Naive B cell (primary cell): Measurements from ENCODE around the gene SEC61B. TPM values are rescaled to one million over a fixed set of nuclear protein-coding genes. Genes with fewer than 3 reads are reported as not detected.

Experiments used
- ATAC-seq, 2 donors: fragments of 150-1000 bp; cut with Tn5 transposase; 2 replicates each; pipeline ENCODE4 v1.10.0; 2021; ENCODE audit warnings: low read depth in 2 of 2, mild to moderate bottlenecking in 2 of 2, moderate library complexity in 2 of 2
- DNase-seq: peaks from one replicate; pipeline ENCODE4 v3.0.0; 2022
- H3K27ac Mint-ChIP-seq, 6 donors: one replicate each; pipeline ENCODE4 v1.8.0; 2020 to 2022; ENCODE audit warnings: mild to moderate bottlenecking in 6 of 6, mixed read lengths in 6 of 6, moderate library complexity in 5 of 6, inconsistent platforms in 2 of 6
- H3K27me3 Mint-ChIP-seq, 3 donors: one replicate each; pipeline ENCODE4 v1.8.0; 2021 to 2022; ENCODE audit warnings: mixed read lengths in 3 of 3, mild to moderate bottlenecking in 1 of 3
- H3K36me3 Mint-ChIP-seq, 2 donors: one replicate each; pipeline ENCODE4 v1.8.0; 2020 to 2022; ENCODE audit warnings: mixed read lengths in 2 of 2, inconsistent platforms in 1 of 2, mild to moderate bottlenecking in 1 of 2
- H3K4me1 Mint-ChIP-seq, 3 donors: one replicate each; pipeline ENCODE4 v1.8.0; 2020 to 2022; ENCODE audit warnings: mixed read lengths in 3 of 3, inconsistent platforms in 1 of 3, mild to moderate bottlenecking in 1 of 3, moderate library complexity in 1 of 3
- H3K4me3 Mint-ChIP-seq, 8 donors: one replicate each; pipeline ENCODE4 v1.8.0; 2020 to 2022; ENCODE audit warnings: mild to moderate bottlenecking in 8 of 8, mixed read lengths in 8 of 8, moderate library complexity in 8 of 8, inconsistent platforms in 2 of 8
- H3K9me3 Mint-ChIP-seq, 7 donors: one replicate each; pipeline ENCODE4 v1.8.0; 2020 to 2022; ENCODE audit warnings: mixed read lengths in 7 of 7, mild to moderate bottlenecking in 5 of 7, inconsistent platforms in 2 of 7, moderate library complexity in 1 of 7
- polyA plus RNA-seq, 6 donors: library from polyadenylated mRNA; unstranded; fragments of 300-500 nt; fragmentation: Illumina TruSeq; gene quantifications; one replicate each; pipeline ENCODE4 v1.2.3, GENCODE V29; 2021; ENCODE audit warnings: low read depth in 6 of 6

Gene SEC61B
- 100 to 1,000 TPM; 184 to 278 (median 228) TPM for polyA plus RNA-seq

GRCh38 chr9:99221621-99222415 lies at the start of gene SEC61B, which contains the start of gene ALG2:
SEC61B (plus strand) TSS chr9:99222282; CDS start chr9:99222364, 82 bp downstream.
ALG2 (minus strand) TSS chr9:99221942; CDS start chr9:99221894, 48 bp downstream.
- Mint-ChIP-seq H3K27ac (peak within 1 kb of the TSS; percentile 100), H3K36me3 (peaks cover 14 to 21% of the 10 kb centered on the region in 2 donors), H3K27me3 (no peaks in the 10 kb centered on the region), H3K9me3 (no peaks in the 10 kb centered on the region), H3K4me3 (peak within 1 kb of the TSS; percentile 97 to 100 (median 99)), H3K4me1 (peaks cover 54 to 77% (median 76%) of the 10 kb centered on the region in 3 donors)
- DNase-seq (peak; percentile 96), ATAC-seq (peak; percentile 87 to 88)

GRCh38 chr9:99173570-99174504 lies 48.2 kb upstream of the SEC61B start:
- H3K27me3 Mint-ChIP-seq = peaks cover 0 to 15% (median 9%) of the 10 kb centered on the region in 3 donors
- H3K4me1 Mint-ChIP-seq = peaks cover 11 to 19% (median 18%) of the 10 kb centered on the region in 3 donors
- no peaks in the 10 kb centered on the region for H3K9me3 Mint-ChIP-seq
- no peak overlapping the region for H3K4me3 Mint-ChIP-seq
- peak overlapping the region in 1 of 6 donors; percentile 43 for H3K27ac Mint-ChIP-seq
- no peak for ATAC-seq
- no peaks in the 10 kb centered on the region for H3K36me3 Mint-ChIP-seq
- DNase-seq = no peak

GRCh38 chr9:99176527-99177013 lies 45.5 kb upstream of the SEC61B start:
- H3K27ac Mint-ChIP-seq = peak overlapping the region in 4 of 6 donors; percentile 10 to 82 (median 40)
- DNase-seq (no peak), ATAC-seq (no peak)
- H3K36me3 Mint-ChIP-seq = no peaks in the 10 kb centered on the region
- peaks cover 0 to 15% (median 9%) of the 10 kb centered on the region in 3 donors for H3K27me3 Mint-ChIP-seq
- peaks cover 27 to 39% (median 30%) of the 10 kb centered on the region in 3 donors for H3K4me1 Mint-ChIP-seq
- H3K4me3 Mint-ChIP-seq = peak overlapping the region in 1 of 8 donors; percentile 39
- H3K9me3 Mint-ChIP-seq = no peaks in the 10 kb centered on the region

GRCh38 chr9:99177576-99178366 lies 44.3 kb upstream of the SEC61B start:
- Mint-ChIP-seq H3K36me3 (no peaks in the 10 kb centered on the region), H3K9me3 (no peaks in the 10 kb centered on the region), H3K4me1 (peaks cover 36 to 51% (median 39%) of the 10 kb centered on the region in 3 donors), H3K27ac (peak overlapping the region in 5 of 6 donors; percentile 16 to 67 (median 55)), H3K4me3 (no peak overlapping the region), H3K27me3 (peaks cover 0 to 5% (median 4%) of the 10 kb centered on the region in 3 donors)
- peak; percentile 53 to 56 for ATAC-seq
- peak; percentile 37 for DNase-seq

GRCh38 chr9:99178912-99179872 lies 42.9 kb upstream of the SEC61B start:
- no peaks in the 10 kb centered on the region for H3K36me3 Mint-ChIP-seq
- H3K27ac Mint-ChIP-seq = peak overlapping the region in 4 of 6 donors; percentile 60 to 98 (median 91)
- H3K4me3 Mint-ChIP-seq = peak overlapping the region in 1 of 8 donors; percentile 12

GRCh38 chr9:99180199-99180598 lies 41.9 kb upstream of the SEC61B start:
- Mint-ChIP-seq H3K27ac (peak overlapping the region; percentile 2 to 98 (median 94)), H3K36me3 (no peaks in the 10 kb centered on the region), H3K4me1 (peaks cover 51 to 71% (median 53%) of the 10 kb centered on the region in 3 donors), H3K9me3 (no peaks in the 10 kb centered on the region), H3K4me3 (no peak overlapping the region), H3K27me3 (no peaks in the 10 kb centered on the region)
- DNase-seq (no peak), ATAC-seq (no peak)

More at GRCh38 chr9:99178912-99179872, 42.9 kb upstream of the SEC61B start:
- Mint-ChIP-seq H3K4me1 (peaks cover 42 to 61% (median 44%) of the 10 kb centered on the region in 3 donors), H3K9me3 (no peaks in the 10 kb centered on the region), H3K27me3 (no peaks in the 10 kb centered on the region)
- DNase-seq = no peak
- ATAC-seq = no peak

- H3K27ac Mint-ChIP-seq = peak overlapping the region; percentile 5 to 98 (median 94)
- no peak for DNase-seq
- no peaks in the 10 kb centered on the region for H3K27me3 Mint-ChIP-seq
- no peaks in the 10 kb centered on the region for H3K9me3 Mint-ChIP-seq
- H3K36me3 Mint-ChIP-seq = no peaks in the 10 kb centered on the region
- peaks cover 54 to 75% (median 54%) of the 10 kb centered on the region in 3 donors for H3K4me1 Mint-ChIP-seq
- ATAC-seq = no peak
- H3K4me3 Mint-ChIP-seq = no peak overlapping the region
These were observed 41.4 kb upstream of the SEC61B start for GRCh38 chr9:99180662-99181061.

GRCh38 chr9:99181206-99181605 lies 40.9 kb upstream of the SEC61B start:
- peaks cover 55 to 76% (median 60%) of the 10 kb centered on the region in 3 donors for H3K4me1 Mint-ChIP-seq
- H3K4me3 Mint-ChIP-seq = peak overlapping the region in 4 of 8 donors; percentile 6 to 71 (median 25)
- ATAC-seq (no peak), DNase-seq (no peak)
- peak overlapping the region; percentile 88 to 98 (median 94) for H3K27ac Mint-ChIP-seq
- no peaks in the 10 kb centered on the region for H3K9me3 Mint-ChIP-seq
- no peaks in the 10 kb centered on the region for H3K27me3 Mint-ChIP-seq
- no peaks in the 10 kb centered on the region for H3K36me3 Mint-ChIP-seq

- H3K27ac Mint-ChIP-seq = peak overlapping the region; percentile 88 to 98 (median 94)
- no peaks in the 10 kb centered on the region for H3K36me3 Mint-ChIP-seq
- H3K27me3 Mint-ChIP-seq = no peaks in the 10 kb centered on the region
- peak overlapping the region in 7 of 8 donors; percentile 3 to 71 (median 37) for H3K4me3 Mint-ChIP-seq
- H3K9me3 Mint-ChIP-seq = no peaks in the 10 kb centered on the region
- DNase-seq (peak; percentile 82), ATAC-seq (peak; percentile 77 to 80)
- peaks cover 55 to 77% (median 64%) of the 10 kb centered on the region in 3 donors for H3K4me1 Mint-ChIP-seq
These were observed 40.5 kb upstream of the SEC61B start for GRCh38 chr9:99181621-99182020.

GRCh38 chr9:99182356-99182755 lies 39.7 kb upstream of the SEC61B start:
- peaks cover 57 to 82% (median 71%) of the 10 kb centered on the region in 3 donors for H3K4me1 Mint-ChIP-seq
- DNase-seq (no peak), ATAC-seq (no peak)
- H3K27me3 Mint-ChIP-seq = no peaks in the 10 kb centered on the region
- peak overlapping the region; percentile 12 to 98 (median 94) for H3K27ac Mint-ChIP-seq
- no peaks in the 10 kb centered on the region for H3K36me3 Mint-ChIP-seq
- no peaks in the 10 kb centered on the region for H3K9me3 Mint-ChIP-seq
- H3K4me3 Mint-ChIP-seq = peak overlapping the region in 2 of 8 donors; percentile 14 to 37

- Mint-ChIP-seq H3K27me3 (no peaks in the 10 kb centered on the region), H3K27ac (peak overlapping the region in 4 of 6 donors; percentile 93 to 98 (median 96)), H3K4me3 (peak overlapping the region in 1 of 8 donors; percentile 30), H3K36me3 (no peaks in the 10 kb centered on the region), H3K9me3 (no peaks in the 10 kb centered on the region), H3K4me1 (peaks cover 57 to 84% (median 76%) of the 10 kb centered on the region in 3 donors)
- no peak for ATAC-seq
- DNase-seq = no peak
These were observed 38.5 kb upstream of the SEC61B start for GRCh38 chr9:99183616-99184015.
